Activated B cell treated with CpG ODN at 0.5 μM for 24 hours (primary cell): Measurements from ENCODE around the gene MBNL1. TPM values are rescaled to one million over a fixed set of nuclear protein-coding genes. Genes with fewer than 3 reads are reported as not detected.
A peak's percentile ranks its signal among the peaks of the same experiment; 100 is the strongest.

Experiments used
- ATAC-seq: fragments of 200-7000 bp; cut with Tn5 transposase; one replicate; pipeline ENCODE4 v1.10.0; 2021; ENCODE audit warnings: low read depth, mild to moderate bottlenecking, moderate library complexity
- CTCF ChIA-PET: fragments of 350-600 bp; sonication (Branson Sonifier 250); formaldehyde crosslinking; loops from one replicate; lab custom pipeline; 2021; ENCODE audit warnings: antibody characterized with exemption; lab: Charles Lee
- POLR2A ChIA-PET: fragments of 350-600 bp; sonication (Branson Sonifier 250); formaldehyde crosslinking; loops from one replicate; lab custom pipeline; 2021; ENCODE audit warnings: antibody characterized with exemption; lab: Charles Lee
- DNase-seq: peaks from one replicate; pipeline ENCODE4 v3.0.0; 2022
- H3K27ac Mint-ChIP-seq: one replicate; pipeline ENCODE4 v1.8.0; 2020; ENCODE audit warnings: mixed read lengths
- H3K27me3 Mint-ChIP-seq: one replicate; pipeline ENCODE4 v1.8.0; 2021; ENCODE audit warnings: mixed read lengths
- H3K36me3 Mint-ChIP-seq: one replicate; pipeline ENCODE4 v1.8.0; 2021; ENCODE audit warnings: low read depth, mixed read lengths
- H3K4me1 Mint-ChIP-seq: one replicate; pipeline ENCODE4 v1.8.0; 2021; ENCODE audit warnings: mixed read lengths
- H3K4me3 Mint-ChIP-seq: one replicate; pipeline ENCODE4 v1.8.0; 2020; ENCODE audit warnings: mild to moderate bottlenecking, mixed read lengths
- H3K9me3 Mint-ChIP-seq: one replicate; pipeline ENCODE4 v1.8.0; 2020; ENCODE audit warnings: mixed read lengths
- CTCF ChIP-seq: fragments of 200-600 bp; IDR thresholded peaks from one replicate; pipeline ENCODE4 v1.8.0; 2022; ENCODE audit warnings: antibody characterized with exemption, mild to moderate bottlenecking
- intact Hi-C: fragments of 100-400 bp; cut with micrococcal nuclease; formaldehyde crosslinking; loops from one replicate; pipeline ENCODE4 v1.15.1; 2024
- total RNA-seq: library from RNA; stranded (reverse); gene quantifications from 2 replicates; pipeline ENCODE4 v1.2.3, GENCODE V29; 2022

Gene MBNL1
- total RNA-seq, 1 donor from 2014 or later, result 561 TPM

GRCh38 chr3:152446495-152446894 lies 177.8 kb downstream of the MBNL1 start:
- Mint-ChIP-seq H3K36me3 (peaks cover 74% of the 10 kb centered on the region), H3K4me3 (no peak overlapping the region), H3K27me3 (no peaks in the 10 kb centered on the region), H3K9me3 (no peaks in the 10 kb centered on the region), H3K27ac (no peak overlapping the region), H3K4me1 (peaks cover 46% of the 10 kb centered on the region)
- ChIA-PET POLR2A (no interaction called here), CTCF (interaction anchor here (1.1 to 1.3 kb wide), 2 partner anchors 263 to 374 kb away, joined by 3 to 7 read pairs; no protein-coding TSS in a partner anchor)
- TF ChIP-seq CTCF, result no peak
- intact Hi-C loops, result loop anchor here (10.0 kb wide), 1 partner anchor 582 kb away; no protein-coding TSS in a partner anchor
- ATAC-seq (no peak), DNase-seq (no peak)

- Mint-ChIP-seq H3K27ac (peak overlapping the region; percentile 68), H3K4me3 (no peak overlapping the region), H3K27me3 (no peaks in the 10 kb centered on the region), H3K9me3 (no peaks in the 10 kb centered on the region), H3K4me1 (peaks cover 40% of the 10 kb centered on the region), H3K36me3 (peaks cover 80% of the 10 kb centered on the region)
- ChIA-PET CTCF (interaction anchor here (1.1 kb wide), 1 partner anchor 375 kb away, joined by 3 read pairs; no protein-coding TSS in a partner anchor), POLR2A (no interaction called here)
- ATAC-seq (no peak), DNase-seq (no peak)
- TF ChIP-seq CTCF, result no peak
- intact Hi-C loops, result loop anchor here (10.0 kb wide), 1 partner anchor 583 kb away; no protein-coding TSS in a partner anchor
These were observed 178.8 kb downstream of the MBNL1 start for GRCh38 chr3:152447511-152447910.

- Mint-ChIP-seq H3K4me1 (peaks cover 36% of the 10 kb centered on the region), H3K36me3 (peaks cover 83% of the 10 kb centered on the region), H3K27me3 (no peaks in the 10 kb centered on the region), H3K9me3 (no peaks in the 10 kb centered on the region), H3K4me3 (no peak overlapping the region), H3K27ac (peak overlapping the region; percentile 68)
- ATAC-seq (no peak), DNase-seq (no peak)
- ChIA-PET POLR2A (interaction anchor here (0.6 to 1.0 kb wide), 2 partner anchors 263 to 265 kb away, joined by 3 read pairs; no protein-coding TSS in a partner anchor), CTCF (interaction anchor here (1.2 to 1.3 kb wide), 2 partner anchors 24 to 264 kb away, joined by 4 read pairs; no protein-coding TSS in a partner anchor)
- intact Hi-C loops, result loop anchor here (10.0 kb wide), 1 partner anchor 583 kb away; no protein-coding TSS in a partner anchor
- no peak for TF ChIP-seq CTCF
These were observed 179.4 kb downstream of the MBNL1 start for GRCh38 chr3:152448091-152448490.

- intact Hi-C loops, result no loop called here
- TF ChIP-seq CTCF, result no peak
- POLR2A ChIA-PET, result no interaction called here
- peaks cover 78% of the 10 kb centered on the region for H3K36me3 Mint-ChIP-seq
- CTCF ChIA-PET, result interaction anchor here (1.0 kb wide), 1 partner anchor 8 kb away, joined by 5 read pairs; no protein-coding TSS in a partner anchor
- H3K9me3 Mint-ChIP-seq, result no peaks in the 10 kb centered on the region
- no peaks in the 10 kb centered on the region for H3K27me3 Mint-ChIP-seq
- ATAC-seq (no peak), DNase-seq (no peak)
- peaks cover 13% of the 10 kb centered on the region for H3K4me1 Mint-ChIP-seq
- H3K4me3 Mint-ChIP-seq, result no peak overlapping the region
- peak overlapping the region; percentile 66 for H3K27ac Mint-ChIP-seq
These were observed 183.6 kb downstream of the MBNL1 start for GRCh38 chr3:152452318-152452717.

GRCh38 chr3:152454076-152454875 lies 185.5 kb downstream of the MBNL1 start:
- CTCF ChIA-PET, result no interaction called here
- H3K27ac Mint-ChIP-seq, result no peak overlapping the region
- H3K4me1 Mint-ChIP-seq, result peaks cover 13% of the 10 kb centered on the region
- ATAC-seq (no peak), DNase-seq (no peak)
- POLR2A ChIA-PET, result no interaction called here
- intact Hi-C loops, result no loop called here
- H3K27me3 Mint-ChIP-seq, result no peaks in the 10 kb centered on the region
- H3K36me3 Mint-ChIP-seq, result peaks cover 79% of the 10 kb centered on the region
- TF ChIP-seq CTCF, result no peak
- no peaks in the 10 kb centered on the region for H3K9me3 Mint-ChIP-seq
- H3K4me3 Mint-ChIP-seq, result no peak overlapping the region
